Measurements from ENCODE around the gene CHP2. TPM values are rescaled to one million over a fixed set of nuclear protein-coding genes. Genes with fewer than 3 reads are reported as not detected.

The CHP2 gene
- total RNA-seq, 1 experiment from 2014 or later, result 1.4 TPM

GRCh38 chr16:23768581-23768980 lies 13.8 kb downstream of the CHP2 start:
- no peak overlapping the region for H4K5ac ChIP-seq (ENCODE audit: insufficient read length, low read depth, low read length)
- H3K79me1 ChIP-seq (ENCODE audit: insufficient read depth, low read depth, low read length, poor library complexity, severe bottlenecking), result no peaks in the 10 kb centered on the region
- H3K4me1 Mint-ChIP-seq, result no peaks in the 10 kb centered on the region
- DNase-seq, result no peak
- H2BK5ac ChIP-seq (ENCODE audit: insufficient read length, low read length), result no peak overlapping the region
- H3K23me2 ChIP-seq (ENCODE audit: insufficient read length, low read depth, low read length, poor library complexity, severe bottlenecking), result no peaks in the 10 kb centered on the region
- no peak overlapping the region for H4K8ac ChIP-seq (replicated peaks; ENCODE audit: insufficient read length, low read depth, low read length)
- H3K23ac ChIP-seq (ENCODE audit: insufficient read length, low read depth, low read length), result no peak overlapping the region
- no peaks in the 10 kb centered on the region for H3K79me2 ChIP-seq (ENCODE audit: insufficient read depth, low read length)
- no peak overlapping the region for H3K14ac ChIP-seq (ENCODE audit: insufficient read depth, low read length)
- no peak overlapping the region for H3K4me3 Mint-ChIP-seq
- no peak overlapping the region for H3T11ph ChIP-seq (ENCODE audit: low read length)
- H3K27me3 ChIP-seq (ENCODE audit: insufficient read depth, low read length), result no peaks in the 10 kb centered on the region
- H3K9me3 ChIP-seq (ENCODE audit: control insufficient read depth, low read depth, low read length), result no peaks in the 10 kb centered on the region
- no peak overlapping the region for H2BK15ac ChIP-seq (ENCODE audit: low read depth, low read length)
- H4K20me1 ChIP-seq (ENCODE audit: control insufficient read depth, insufficient read depth, insufficient read length), result no peaks in the 10 kb centered on the region
- no peak overlapping the region for H2AK5ac ChIP-seq (ENCODE audit: insufficient read length, low read length)
- no peak overlapping the region for H3K27ac Mint-ChIP-seq
- no peak overlapping the region for H4K91ac ChIP-seq (ENCODE audit: insufficient read length, low read depth, low read length)
- no peak for TF ChIP-seq CTCF (conservative IDR thresholded peaks at IDR 0.05)
- no peaks in the 10 kb centered on the region for H3K9me3 Mint-ChIP-seq
- no peak overlapping the region for H3K9ac ChIP-seq (ENCODE audit: extremely low read depth, insufficient read length, low read length)
- no peak overlapping the region for H3K4me2 ChIP-seq (ENCODE audit: insufficient read depth, insufficient read length, low read length)
- H2BK120ac ChIP-seq (ENCODE audit: low read depth, low read length, poor library complexity, severe bottlenecking), result no peak overlapping the region
- WGBS (ENCODE audit: extremely low coverage, insufficient read length, low lambda C conversion rate), result no CpG with 5 or more reads among the region's 2 CpGs
- H3K36me3 Mint-ChIP-seq (ENCODE audit: insufficient read depth in 1 of 3, low read depth in 3 of 3), result no peaks in the 10 kb centered on the region
- no peak overlapping the region for H3K27ac ChIP-seq (ENCODE audit: insufficient read length, low read depth, low read length)
- no peaks in the 10 kb centered on the region for H3K4me1 ChIP-seq (ENCODE audit: insufficient read depth, low read length)
- no peak overlapping the region for H2BK12ac ChIP-seq (ENCODE audit: insufficient read length, low read depth, low read length)
- H2AFZ ChIP-seq (ENCODE audit: low read length), result no peak overlapping the region
- no peak overlapping the region for H2BK20ac ChIP-seq (ENCODE audit: low read depth, low read length, poor library complexity, severe bottlenecking)
- H3K18ac ChIP-seq (ENCODE audit: insufficient read length, low read depth, low read length), result no peak overlapping the region
- no peaks in the 10 kb centered on the region; the same call in 1 of the 2 replicates for H3K27me3 Mint-ChIP-seq (ENCODE audit: low read depth)
- no peak overlapping the region for H3K56ac ChIP-seq (ENCODE audit: insufficient read length, low read depth, low read length)
- H3K4ac ChIP-seq (ENCODE audit: low read depth, low read length), result no peak overlapping the region
